ENCODE results near the gene SYNPO. TPM values are rescaled to one million over a fixed set of nuclear protein-coding genes. Genes with fewer than 3 reads are reported as not detected.

Gene SYNPO
- total RNA-seq, 1 donor from 2014 or later: 11.7 TPM

- DNase-seq (ENCODE audit: low read depth, low spot score): peak; percentile 95
These were observed 628 bp downstream of the SYNPO start for GRCh38 chr5:150641006-150641570.

- no peak for DNase-seq (ENCODE audit: low read depth, low spot score)
These were observed 1.5 kb downstream of the SYNPO start for GRCh38 chr5:150641824-150642566.

GRCh38 chr5:150642567-150642927 lies 2.1 kb downstream of the SYNPO start:
- peak; percentile 64 for DNase-seq (ENCODE audit: low read depth, low spot score)

- no peak for DNase-seq (ENCODE audit: low read depth, low spot score)
These were observed 2.7 kb downstream of the SYNPO start for GRCh38 chr5:150642991-150643710.

- no peak for DNase-seq (ENCODE audit: low read depth, low spot score)
These were observed 3.6 kb downstream of the SYNPO start for GRCh38 chr5:150644058-150644457.

GRCh38 chr5:150644514-150644913 lies 4.1 kb downstream of the SYNPO start:
- no peak for DNase-seq (ENCODE audit: low read depth, low spot score)

GRCh38 chr5:150645070-150645700 lies 4.7 kb downstream of the SYNPO start:
- DNase-seq (ENCODE audit: low read depth, low spot score): no peak

- DNase-seq (ENCODE audit: low read depth, low spot score): no peak
These were observed 7.1 kb downstream of the SYNPO start for GRCh38 chr5:150647275-150648251.

- no peak for DNase-seq (ENCODE audit: low read depth, low spot score)
These were observed 8.0 kb downstream of the SYNPO start for GRCh38 chr5:150648294-150649107.

- DNase-seq (ENCODE audit: low read depth, low spot score): no peak
These were observed 8.9 kb downstream of the SYNPO start for GRCh38 chr5:150649108-150650020.

GRCh38 chr5:150650021-150651006 lies 9.9 kb downstream of the SYNPO start:
- DNase-seq (ENCODE audit: low read depth, low spot score): no peak

- no peak for DNase-seq (ENCODE audit: low read depth, low spot score)
These were observed 10.9 kb downstream of the SYNPO start for GRCh38 chr5:150651382-150651781.

GRCh38 chr5:150651924-150652671 lies 11.6 kb downstream of the SYNPO start:
- no peak for DNase-seq (ENCODE audit: low read depth, low spot score)

GRCh38 chr5:150653145-150653761 lies 12.8 kb downstream of the SYNPO start:
- DNase-seq (ENCODE audit: low read depth, low spot score): no peak

- no peak for DNase-seq (ENCODE audit: low read depth, low spot score)
These were observed 13.5 kb downstream of the SYNPO start for GRCh38 chr5:150653762-150654556.

- DNase-seq (ENCODE audit: low read depth, low spot score): no peak
These were observed 14.8 kb downstream of the SYNPO start for GRCh38 chr5:150655221-150655620.
